ENCODE results near the gene MGAT1. TPM values are rescaled to one million over a fixed set of nuclear protein-coding genes. Genes with fewer than 3 reads are reported as not detected.

Gene MGAT1
- total and polyA plus RNA-seq, 11 donors, result 50.9 to 199 (median 83.5) TPM

DNA sequence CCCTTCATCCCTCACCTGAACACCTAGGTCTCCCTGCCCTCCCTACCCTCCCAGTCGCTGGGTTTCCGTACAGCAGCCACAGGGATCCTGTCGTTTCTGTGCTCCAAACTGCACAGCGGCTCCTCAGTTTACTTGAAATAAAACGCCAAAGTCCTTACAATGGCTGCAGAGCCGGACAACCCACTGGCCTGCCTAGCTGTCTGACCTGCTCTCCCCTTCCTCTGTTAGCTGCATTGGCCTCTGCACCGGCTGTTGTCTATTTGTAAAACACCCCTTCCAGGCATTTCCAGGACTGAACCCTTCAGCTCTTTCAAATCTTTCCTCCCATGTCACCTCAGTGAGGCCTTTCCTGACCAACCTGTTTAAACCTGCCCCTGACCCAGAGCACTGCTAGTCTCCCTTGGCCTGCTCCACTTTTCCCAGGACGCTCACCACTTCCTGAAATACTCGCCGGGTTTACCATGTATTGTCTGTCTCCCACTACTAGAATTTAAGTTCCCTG, 9.1 kb upstream of the MGAT1 start:
- TF ChIP-seq, protein P1, sequence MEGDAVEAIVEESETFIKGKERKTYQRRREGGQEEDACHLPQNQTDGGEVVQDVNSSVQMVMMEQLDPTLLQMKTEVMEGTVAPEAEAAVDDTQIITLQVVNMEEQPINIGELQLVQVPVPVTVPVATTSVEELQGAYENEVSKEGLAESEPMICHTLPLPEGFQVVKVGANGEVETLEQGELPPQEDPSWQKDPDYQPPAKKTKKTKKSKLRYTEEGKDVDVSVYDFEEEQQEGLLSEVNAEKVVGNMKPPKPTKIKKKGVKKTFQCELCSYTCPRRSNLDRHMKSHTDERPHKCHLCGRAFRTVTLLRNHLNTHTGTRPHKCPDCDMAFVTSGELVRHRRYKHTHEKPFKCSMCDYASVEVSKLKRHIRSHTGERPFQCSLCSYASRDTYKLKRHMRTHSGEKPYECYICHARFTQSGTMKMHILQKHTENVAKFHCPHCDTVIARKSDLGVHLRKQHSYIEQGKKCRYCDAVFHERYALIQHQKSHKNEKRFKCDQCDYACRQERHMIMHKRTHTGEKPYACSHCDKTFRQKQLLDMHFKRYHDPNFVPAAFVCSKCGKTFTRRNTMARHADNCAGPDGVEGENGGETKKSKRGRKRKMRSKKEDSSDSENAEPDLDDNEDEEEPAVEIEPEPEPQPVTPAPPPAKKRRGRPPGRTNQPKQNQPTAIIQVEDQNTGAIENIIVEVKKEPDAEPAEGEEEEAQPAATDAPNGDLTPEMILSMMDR (IDR thresholded peaks at IDR 0.05), result no peak
- TF ChIP-seq POLR2A (IDR thresholded peaks at IDR 0.05), result no peak
- H3K27ac ChIP-seq, result peak overlapping the region; percentile 96 to 100 (median 99)
- WGBS, 4 donors, result 58 to 76% (median 70%) methylated on average over 10 of the region's 10 CpGs
- ATAC-seq (no peak), DNase-seq (peak in 1 of 5 donors; percentile 16)
- H3K4me1 ChIP-seq, result peaks cover 5 to 63% (median 45%) of the 10 kb centered on the region in 12 donors
- peak overlapping the region in 10 of 12 donors; percentile 57 to 83 (median 71) for H3K4me3 ChIP-seq
- no peaks in the 10 kb centered on the region for H3K27me3 ChIP-seq
- peaks cover 0 to 12% (median 0%) of the 10 kb centered on the region in 9 donors for H3K36me3 ChIP-seq
- intact Hi-C loops (cut with DNase I), result loop anchor here in 5 of 10 donors (2.0 to 5.0 kb wide), 4 partner anchors 19 to 241 kb away; partner anchors contain the start of gene ZFP62 (in 2 of the 5)
- H3K9me3 ChIP-seq, result no peaks in the 10 kb centered on the region

DNA sequence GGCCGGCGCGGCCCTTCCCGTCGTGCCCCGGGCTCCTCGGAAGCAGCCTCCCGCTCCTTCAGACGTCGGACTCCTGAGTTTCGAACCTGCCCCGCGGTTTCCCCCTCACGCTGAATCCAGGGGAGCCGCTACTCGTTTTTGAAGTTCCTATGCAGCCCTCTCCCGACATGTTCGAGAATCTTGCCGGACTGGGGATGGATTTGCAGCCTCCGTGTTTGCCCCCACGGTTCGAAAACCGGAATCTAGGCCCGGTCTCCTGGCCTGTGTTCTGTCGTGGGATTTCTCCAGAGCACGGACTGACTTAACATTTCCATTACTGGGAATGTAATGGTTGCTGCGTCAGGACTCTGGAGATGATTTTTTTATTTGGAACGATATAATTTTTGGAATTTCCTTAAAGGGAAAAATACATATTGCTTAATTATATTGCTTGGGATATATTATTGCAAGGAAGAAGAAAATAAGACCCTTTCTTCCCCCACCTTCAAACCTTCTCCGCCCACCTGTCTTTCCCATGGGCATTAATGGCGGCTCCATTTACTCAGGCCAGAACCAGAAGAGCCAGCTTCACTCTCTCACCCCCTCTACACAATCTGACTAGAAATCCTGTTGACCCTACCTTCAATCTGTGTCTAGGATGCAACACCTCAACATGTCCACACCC, 8.5 kb upstream of the MGAT1 start:
- peak in 2 of 4 donors; percentile 0 to 43 for ATAC-seq
- H3K4me1 ChIP-seq, result peaks cover 5 to 63% (median 44%) of the 10 kb centered on the region in 12 donors
- H3K27me3 ChIP-seq, result no peaks in the 10 kb centered on the region
- TF ChIP-seq, protein P1 (IDR thresholded peaks at IDR 0.05), result no peak
- no peak for TF ChIP-seq POLR2A (IDR thresholded peaks at IDR 0.05)
- H3K36me3 ChIP-seq, result peaks cover 0 to 17% (median 0%) of the 10 kb centered on the region in 9 donors
- H3K9me3 ChIP-seq, result no peaks in the 10 kb centered on the region
- H3K4me3 ChIP-seq, result peak overlapping the region; percentile 20 to 83 (median 71)
- H3K27ac ChIP-seq, result peak overlapping the region; percentile 96 to 100 (median 99)
- DNase-seq, result peak; percentile 68 to 85 (median 72)
- intact Hi-C loops (cut with DNase I), result loop anchor here in 5 of 10 donors (1.0 to 5.0 kb wide), 5 partner anchors 9 to 241 kb away; partner anchors contain the start of genes ZFP62 (in 2 of the 5) and MGAT1 (in 1 of the 5)
- WGBS, 4 donors, result 7 to 13% (median 8%) methylated on average over 22 to 30 of the region's 30 CpGs

DNA sequence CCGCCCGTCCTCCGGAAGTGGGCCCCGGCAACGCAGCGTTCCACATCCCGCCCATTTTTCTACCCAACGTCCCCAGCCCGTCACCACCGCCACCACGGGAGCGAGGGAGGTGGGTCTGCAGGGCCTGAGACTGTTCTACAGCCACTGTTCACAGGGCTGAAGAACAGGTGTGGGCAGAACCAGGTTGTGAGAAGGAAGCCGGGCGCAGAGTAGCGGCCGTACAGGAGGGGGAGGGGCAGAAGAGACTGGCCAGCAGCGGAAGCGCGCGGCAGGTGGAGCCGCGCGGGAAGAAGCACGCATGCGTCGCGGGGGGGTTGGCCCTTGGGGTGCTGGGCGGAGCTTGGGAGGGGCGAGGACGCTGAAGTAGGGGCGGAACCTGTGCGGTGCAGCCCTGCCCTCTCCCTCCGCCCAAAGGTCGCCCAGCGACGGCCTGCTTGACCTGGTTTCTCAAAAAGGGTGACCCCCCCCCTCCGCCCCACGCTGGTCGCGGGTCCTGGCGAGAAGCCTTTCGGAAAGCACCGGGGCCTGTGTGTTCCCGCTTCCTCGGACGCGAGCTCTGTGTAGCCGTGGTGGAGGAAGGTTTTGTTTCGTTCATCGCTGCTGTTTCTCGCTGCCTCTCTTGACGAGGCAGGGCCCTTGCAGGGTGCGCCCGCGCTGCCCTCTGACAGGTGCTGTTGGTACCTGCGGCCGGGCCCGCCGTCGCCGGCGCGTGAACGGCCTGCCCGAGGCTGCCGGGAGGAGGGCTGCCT, 7.8 kb upstream of the MGAT1 start:
- Histone ChIP-seq H3K9me3 (no peaks in the 10 kb centered on the region), H3K4me3 (peak overlapping the region; percentile 40 to 83 (median 71)), H3K4me1 (peaks cover 6 to 66% (median 47%) of the 10 kb centered on the region in 12 donors), H3K27me3 (no peaks in the 10 kb centered on the region), H3K36me3 (peaks cover 0 to 22% (median 0%) of the 10 kb centered on the region in 9 donors), H3K27ac (peak overlapping the region; percentile 96 to 100 (median 99))
- DNase-seq, result peak; percentile 98 to 99 (median 98)
- intact Hi-C loops (cut with DNase I), result loop anchor here in 5 of 10 donors (1.0 to 5.0 kb wide), 5 partner anchors 8 to 242 kb away; partner anchors contain the start of genes ZFP62 (in 2 of the 5) and MGAT1 (in 1 of the 5)
- ATAC-seq, result peak; percentile 95 to 97 (median 97)
- TF ChIP-seq, protein P1 (IDR thresholded peaks at IDR 0.05), result no peak
- TF ChIP-seq POLR2A (IDR thresholded peaks at IDR 0.05), result peak in 1 of 2 donors; percentile 79
- WGBS, 4 donors, result 0% methylated on average over 52 to 66 of the region's 66 CpGs
